HCT116 (cell line): ENCODE measurements around the gene ZEB1. TPM values are rescaled to one million over a fixed set of nuclear protein-coding genes. Genes with fewer than 3 reads are reported as not detected.

Source experiments
- ATAC-seq: fragments of 200-7000 bp; cut with Tn5 transposase; 2 replicates; pipeline ENCODE4 v1.9.1; 2020; ENCODE audit warnings: mild to moderate bottlenecking, moderate library complexity
- BruUV-seq: library from RNA; stranded (reverse); fragments of 400-500 nt; replicated peaks from 2 replicates; lab custom pipeline; 2021; lab: Mats Ljungman, UMichigan
- CTCF ChIA-PET: fragments of 300-600 bp; sonication (Branson Sonifier 250); formaldehyde crosslinking; loops from one replicate; lab custom pipeline; 2021; ENCODE audit warnings: antibody characterized with exemption; lab: Charles Lee
- POLR2A ChIA-PET: fragments of 300-600, 350-600 bp; sonication (Branson Sonifier 250); formaldehyde crosslinking; loops from one replicate; lab custom pipeline; 2021; ENCODE audit warnings: antibody characterized with exemption; lab: Charles Lee
- RAD21 ChIA-PET, 2 experiments: fragments of 300-600 bp; sonication (Branson Sonifier 250); formaldehyde crosslinking; loops; one replicate each; lab custom pipeline; 2023; ENCODE audit warnings: low total read pairs in 2 of 2; ENCODE audit not compliant: uncharacterized antibody in 2 of 2, unreplicated experiment in 2 of 2, low non-redundant PET in 1 of 2; lab: Charles Lee
- DNase-seq: peaks from one replicate; pipeline ENCODE4 v3.0.0-alpha.2; 2010; ENCODE audit warnings: low read depth, low spot score
- H2AFZ ChIP-seq: fragments of 200-600 bp; shearing (Covaris generic), sonication (generic); 2 replicates; pipeline ENCODE4 v1.6.1; 2017; ENCODE audit warnings: low read depth, mixed run types, mixed read lengths, antibody characterized with exemption, low read length; ENCODE audit not compliant: poor library complexity, severe bottlenecking
- H3K27ac ChIP-seq: 2 replicates; pipeline ENCODE4 v1.5.1; 2012; ENCODE audit warnings: low read depth, low read length
- H3K27me3 ChIP-seq: fragments of 200-600 bp; sonication (generic); 2 replicates; pipeline ENCODE4 v1.6.1; 2016; ENCODE audit warnings: mixed run types, low read length, mixed read lengths; ENCODE audit not compliant: insufficient read depth
- H3K36me3 ChIP-seq, 2 experiments: fragments of 200-500 bp in 1 of 2; fragments of 200-600 bp in 1 of 2; sonication (Bioruptor generic) in 1 of 2; sonication (generic) in 1 of 2; 2 replicates each; pipeline versions ENCODE4 v1.5.1 to v1.6.1; 2014 to 2016; ENCODE audit warnings: low read length in 2 of 2, inconsistent platforms in 1 of 2, mixed read lengths in 1 of 2, mixed run types in 1 of 2; ENCODE audit not compliant: insufficient read depth in 2 of 2, control insufficient read depth in 1 of 2
- H3K4me1 ChIP-seq, 2 experiments: fragments of 200-600 bp in 1 of 2; sonication (generic) in 1 of 2; 2 replicates each; pipeline versions ENCODE4 v1.5.1 to v1.6.1; 2012 to 2017; ENCODE audit warnings: low read length in 2 of 2, inconsistent platforms in 1 of 2, mild to moderate bottlenecking in 1 of 2, mixed read lengths in 1 of 2, mixed run types in 1 of 2, moderate library complexity in 1 of 2; ENCODE audit not compliant: insufficient read depth in 2 of 2, control insufficient read depth in 1 of 2
- H3K4me2 ChIP-seq: fragments of 200-600 bp; sonication (generic); 2 replicates; pipeline ENCODE4 v1.6.1; 2017; ENCODE audit warnings: mixed run types, low read length, mixed read lengths
- H3K4me3 ChIP-seq, 2 experiments: fragments of 200-600 bp in 1 of 2; sonication (generic) in 1 of 2; replicated peaks in 1 of 2; 2 replicates each; pipeline ENCODE4 v1.5.1; 2011 to 2016; ENCODE audit warnings: low read length in 2 of 2, control low read depth in 1 of 2, low read depth in 1 of 2, mild to moderate bottlenecking in 1 of 2, mixed read lengths in 1 of 2, mixed run types in 1 of 2
- H3K79me2 ChIP-seq: fragments of 200-600 bp; sonication (generic); 2 replicates; pipeline ENCODE4 v1.6.1; 2017; ENCODE audit warnings: mild to moderate bottlenecking, mixed run types, low read length, moderate library complexity, mixed read lengths; ENCODE audit not compliant: insufficient read depth
- H3K9ac ChIP-seq: fragments of 200-600 bp; sonication (generic); 2 replicates; pipeline ENCODE4 v1.6.1; 2016; ENCODE audit warnings: low read length, mixed read lengths
- H3K9me2 ChIP-seq: fragments of 200-600 bp; sonication (generic), shearing (Covaris generic); 2 replicates; pipeline ENCODE4 v1.6.1; 2017; ENCODE audit warnings: mixed run types, mild to moderate bottlenecking, moderate library complexity; ENCODE audit not compliant: insufficient read depth
- H3K9me3 ChIP-seq, 2 experiments: fragments of 200-500 bp in 1 of 2; fragments of 200-600 bp in 1 of 2; sonication (Bioruptor generic) in 1 of 2; sonication (generic) in 1 of 2; 2 replicates each; pipeline ENCODE4 v1.6.1; 2014 to 2017; ENCODE audit warnings: low read length in 2 of 2, mixed read lengths in 2 of 2, inconsistent platforms in 1 of 2, low read depth in 1 of 2, mild to moderate bottlenecking in 1 of 2, mixed run types in 1 of 2, moderate library complexity in 1 of 2; ENCODE audit not compliant: control insufficient read depth in 1 of 2, insufficient read depth in 1 of 2
- H4K20me1 ChIP-seq: fragments of 200-600 bp; sonication (generic), shearing (Covaris generic); 2 replicates; pipeline ENCODE4 v1.6.1; 2017; ENCODE audit warnings: mixed run types, mild to moderate bottlenecking, moderate library complexity; ENCODE audit not compliant: insufficient read depth
- CBX3 ChIP-seq: IDR thresholded peaks from 2 replicates; pipeline ENCODE4 v1.6.1; 2012; ENCODE audit warnings: low read depth
- EGR1 ChIP-seq: IDR thresholded peaks from 2 replicates; pipeline ENCODE4 v1.6.1; 2012; ENCODE audit warnings: low read depth
- EZH2phosphoT487 ChIP-seq: fragments of 200-600 bp; IDR thresholded peaks from 2 replicates; pipeline ENCODE4 v1.6.1; 2018; ENCODE audit warnings: antibody characterized with exemption, borderline replicate concordance
- FOSL1 ChIP-seq: IDR thresholded peaks from 2 replicates; pipeline ENCODE4 v1.6.1; 2012; ENCODE audit warnings: low read depth
- POLR2A ChIP-seq: IDR thresholded peaks from 2 replicates; pipeline ENCODE4 v1.7.0; 2011; ENCODE audit warnings: borderline replicate concordance; ENCODE audit not compliant: insufficient read depth, insufficient read length; ENCODE audit errors: extremely low read depth
- POLR2AphosphoS5 ChIP-seq: IDR thresholded peaks from 2 replicates; pipeline ENCODE4 v1.6.1; 2011; ENCODE audit warnings: mild to moderate bottlenecking, low read depth, low read length, moderate library complexity
- RAD21 ChIP-seq: IDR thresholded peaks from 2 replicates; pipeline ENCODE4 v1.6.1; 2012; ENCODE audit warnings: low read depth, mild to moderate bottlenecking
- SIN3A ChIP-seq: IDR thresholded peaks from 2 replicates; pipeline ENCODE4 v1.6.1; 2012; ENCODE audit warnings: low read depth
- TCF7L2 ChIP-seq: IDR thresholded peaks from 2 replicates; pipeline ENCODE4 v1.7.0; 2011; ENCODE audit warnings: borderline replicate concordance, inconsistent platforms; ENCODE audit not compliant: insufficient read depth, insufficient read length; ENCODE audit errors: extremely low read depth
- YY1 ChIP-seq: IDR thresholded peaks from 2 replicates; pipeline ENCODE4 v1.6.1; 2011; ENCODE audit warnings: low read length, low read depth, moderate library complexity, mild to moderate bottlenecking; ENCODE audit not compliant: insufficient replicate concordance; ENCODE audit errors: extremely low read depth
- ZFX ChIP-seq: fragments of 450-650 bp; IDR thresholded peaks from 2 replicates; pipeline ENCODE4 v1.6.1; 2017
- ZNF274 ChIP-seq: fragments of 200-500 bp; sonication (Bioruptor generic); IDR thresholded peaks from 2 replicates; pipeline ENCODE4 v1.6.1; 2014; ENCODE audit warnings: mild to moderate bottlenecking, low read depth, low read length, inconsistent platforms
- intact Hi-C: fragments of 100-400 bp; cut with micrococcal nuclease; formaldehyde crosslinking; loops from 2 replicates; pipeline ENCODE4 v1.10.0; 2022
- total RNA-seq: library from RNA; stranded (reverse); gene quantifications from one replicate; pipeline ENCODE4 v1.2.1, GENCODE V29; 2021; ENCODE audit not compliant: unreplicated experiment
- TF ChIP-seq, protein P1 (sequence below), 3 experiments: fragments of 200-600 bp in 1 of 3; sonication (generic) in 1 of 3; IDR thresholded peaks in 2 of 3; conservative IDR thresholded peaks in 1 of 3; 2 replicates each; pipeline ENCODE4 v1.5.1; 2012 to 2017; ENCODE audit warnings: low read depth in 2 of 3, low read length in 2 of 3, antibody characterized with exemption in 1 of 3, borderline replicate concordance in 1 of 3, control low read depth in 1 of 3, mild to moderate bottlenecking in 1 of 3, mixed read lengths in 1 of 3, mixed run types in 1 of 3, moderate library complexity in 1 of 3; ENCODE audit not compliant: insufficient read depth in 1 of 3
- TF ChIP-seq, protein P2 (sequence below): IDR thresholded peaks from 2 replicates; pipeline ENCODE4 v1.6.1; 2012
- TF ChIP-seq, protein P3 (sequence below): IDR thresholded peaks from 2 replicates; pipeline ENCODE4 v1.6.1; 2012; ENCODE audit warnings: low read depth

Gene ZEB1
- total RNA-seq, 1 experiment from 2014 or later, result 3.4 TPM

DNA sequence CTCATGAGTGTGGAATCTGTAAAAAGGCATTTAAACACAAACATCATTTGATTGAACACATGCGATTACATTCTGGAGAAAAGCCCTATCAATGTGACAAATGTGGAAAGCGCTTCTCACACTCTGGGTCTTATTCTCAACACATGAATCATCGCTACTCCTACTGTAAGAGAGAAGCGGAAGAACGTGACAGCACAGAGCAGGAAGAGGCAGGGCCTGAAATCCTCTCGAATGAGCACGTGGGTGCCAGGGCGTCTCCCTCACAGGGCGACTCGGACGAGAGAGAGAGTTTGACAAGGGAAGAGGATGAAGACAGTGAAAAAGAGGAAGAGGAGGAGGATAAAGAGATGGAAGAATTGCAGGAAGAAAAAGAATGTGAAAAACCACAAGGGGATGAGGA, 207.7 kb downstream of the ZEB1 start:
- ChIA-PET POLR2A (no interaction called here), RAD21 (no interaction called here), CTCF (no interaction called here)
- no TSS peak for BruUV-seq
- Histone ChIP-seq H4K20me1 (no peaks in the 10 kb centered on the region), H3K4me1 (no peaks in the 10 kb centered on the region; a peak in 1 of 4 replicates), H3K9me2 (no peaks in the 10 kb centered on the region), H3K4me2 (no peak overlapping the region), H3K27ac (no peak overlapping the region), H3K27me3 (no peaks in the 10 kb centered on the region), H3K9me3 (no peaks in the 10 kb centered on the region), H3K36me3 (no peaks in the 10 kb centered on the region), H3K4me3 (no peak overlapping the region), H2AFZ (no peak overlapping the region), H3K79me2 (no peaks in the 10 kb centered on the region), H3K9ac (no peak overlapping the region)
- DNase-seq (no peak), ATAC-seq (no peak)
- TF ChIP-seq ZFX (no peak), POLR2AphosphoS5 (no peak), YY1 (no peak), FOSL1 (no peak), ZNF274 (no peak), POLR2A (no peak), CBX3 (no peak), EZH2phosphoT487 (no peak), SIN3A (no peak), EGR1 (no peak), TCF7L2 (no peak), RAD21 (no peak)
- TF ChIP-seq, protein P1, sequence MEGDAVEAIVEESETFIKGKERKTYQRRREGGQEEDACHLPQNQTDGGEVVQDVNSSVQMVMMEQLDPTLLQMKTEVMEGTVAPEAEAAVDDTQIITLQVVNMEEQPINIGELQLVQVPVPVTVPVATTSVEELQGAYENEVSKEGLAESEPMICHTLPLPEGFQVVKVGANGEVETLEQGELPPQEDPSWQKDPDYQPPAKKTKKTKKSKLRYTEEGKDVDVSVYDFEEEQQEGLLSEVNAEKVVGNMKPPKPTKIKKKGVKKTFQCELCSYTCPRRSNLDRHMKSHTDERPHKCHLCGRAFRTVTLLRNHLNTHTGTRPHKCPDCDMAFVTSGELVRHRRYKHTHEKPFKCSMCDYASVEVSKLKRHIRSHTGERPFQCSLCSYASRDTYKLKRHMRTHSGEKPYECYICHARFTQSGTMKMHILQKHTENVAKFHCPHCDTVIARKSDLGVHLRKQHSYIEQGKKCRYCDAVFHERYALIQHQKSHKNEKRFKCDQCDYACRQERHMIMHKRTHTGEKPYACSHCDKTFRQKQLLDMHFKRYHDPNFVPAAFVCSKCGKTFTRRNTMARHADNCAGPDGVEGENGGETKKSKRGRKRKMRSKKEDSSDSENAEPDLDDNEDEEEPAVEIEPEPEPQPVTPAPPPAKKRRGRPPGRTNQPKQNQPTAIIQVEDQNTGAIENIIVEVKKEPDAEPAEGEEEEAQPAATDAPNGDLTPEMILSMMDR (IDR thresholded peaks at IDR 0.05 in 2 of 3, conservative IDR thresholded peaks at IDR 0.05 in 1 of 3; ENCODE audit: borderline replicate concordance in 1 of 3, insufficient read depth in 1 of 3, low read depth in 2 of 3, low read length in 2 of 3), result no peak
- TF ChIP-seq, protein P2, sequence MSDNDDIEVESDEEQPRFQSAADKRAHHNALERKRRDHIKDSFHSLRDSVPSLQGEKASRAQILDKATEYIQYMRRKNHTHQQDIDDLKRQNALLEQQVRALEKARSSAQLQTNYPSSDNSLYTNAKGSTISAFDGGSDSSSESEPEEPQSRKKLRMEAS, result no peak
- TF ChIP-seq, protein P3, sequence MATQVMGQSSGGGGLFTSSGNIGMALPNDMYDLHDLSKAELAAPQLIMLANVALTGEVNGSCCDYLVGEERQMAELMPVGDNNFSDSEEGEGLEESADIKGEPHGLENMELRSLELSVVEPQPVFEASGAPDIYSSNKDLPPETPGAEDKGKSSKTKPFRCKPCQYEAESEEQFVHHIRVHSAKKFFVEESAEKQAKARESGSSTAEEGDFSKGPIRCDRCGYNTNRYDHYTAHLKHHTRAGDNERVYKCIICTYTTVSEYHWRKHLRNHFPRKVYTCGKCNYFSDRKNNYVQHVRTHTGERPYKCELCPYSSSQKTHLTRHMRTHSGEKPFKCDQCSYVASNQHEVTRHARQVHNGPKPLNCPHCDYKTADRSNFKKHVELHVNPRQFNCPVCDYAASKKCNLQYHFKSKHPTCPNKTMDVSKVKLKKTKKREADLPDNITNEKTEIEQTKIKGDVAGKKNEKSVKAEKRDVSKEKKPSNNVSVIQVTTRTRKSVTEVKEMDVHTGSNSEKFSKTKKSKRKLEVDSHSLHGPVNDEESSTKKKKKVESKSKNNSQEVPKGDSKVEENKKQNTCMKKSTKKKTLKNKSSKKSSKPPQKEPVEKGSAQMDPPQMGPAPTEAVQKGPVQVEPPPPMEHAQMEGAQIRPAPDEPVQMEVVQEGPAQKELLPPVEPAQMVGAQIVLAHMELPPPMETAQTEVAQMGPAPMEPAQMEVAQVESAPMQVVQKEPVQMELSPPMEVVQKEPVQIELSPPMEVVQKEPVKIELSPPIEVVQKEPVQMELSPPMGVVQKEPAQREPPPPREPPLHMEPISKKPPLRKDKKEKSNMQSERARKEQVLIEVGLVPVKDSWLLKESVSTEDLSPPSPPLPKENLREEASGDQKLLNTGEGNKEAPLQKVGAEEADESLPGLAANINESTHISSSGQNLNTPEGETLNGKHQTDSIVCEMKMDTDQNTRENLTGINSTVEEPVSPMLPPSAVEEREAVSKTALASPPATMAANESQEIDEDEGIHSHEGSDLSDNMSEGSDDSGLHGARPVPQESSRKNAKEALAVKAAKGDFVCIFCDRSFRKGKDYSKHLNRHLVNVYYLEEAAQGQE, result no peak
- intact Hi-C loops, result no loop called here
